Cardiac muscle cell (in vitro differentiated cells and primary cell): ENCODE results near the gene GLCCI1. TPM values are rescaled to one million over a fixed set of nuclear protein-coding genes. Genes with fewer than 3 reads are reported as not detected.

Experiments
- DNase-seq, 2 donors: peaks; one replicate each; pipeline versions ENCODE4 v3.0.0 to v3.0.0-alpha.2; 2010 to 2017; ENCODE audit warnings: low read depth in 1 of 2, low spot score in 1 of 2
- H3K27ac ChIP-seq: fragments of 200-600 bp; sonication (generic); 2 replicates; pipeline ENCODE4 v1.5.1; 2016
- H3K27me3 ChIP-seq: fragments of 200-600 bp; sonication (generic); 2 replicates; pipeline ENCODE4 v1.6.0; 2016; ENCODE audit warnings: control low read depth
- H3K36me3 ChIP-seq: fragments of 200-600 bp; sonication (generic); 2 replicates; pipeline ENCODE4 v1.5.1; 2016; ENCODE audit warnings: control low read depth
- H3K4me1 ChIP-seq: fragments of 200-600 bp; sonication (generic); 2 replicates; pipeline ENCODE4 v1.8.1; 2017; ENCODE audit warnings: low read depth, mild to moderate bottlenecking, mixed run types
- H3K4me3 ChIP-seq: fragments of 200-600 bp; sonication (generic); 2 replicates; pipeline ENCODE4 v1.5.1; 2016; ENCODE audit warnings: mild to moderate bottlenecking
- H3K9me3 ChIP-seq: fragments of 200-600 bp; sonication (generic); 2 replicates; pipeline ENCODE4 v1.5.1; 2017; ENCODE audit warnings: low read depth, mild to moderate bottlenecking, control low read depth
- polyA plus RNA-seq: library from polyadenylated mRNA; unstranded; fragments of >200 nt; fragmentation: Nextera tagmentation; extraction: Ambion mirVana; gene quantifications from 2 replicates; pipeline ENCODE4 v1.2.1, GENCODE V29; 2016
- total RNA-seq: library from RNA; depleted of rRNA; stranded (reverse); fragments of >200 nt; gene quantifications from 2 replicates; pipeline ENCODE4 v1.2.3, GENCODE V29; 2016
- TF ChIP-seq, protein P1 (sequence below): IDR thresholded peaks from 2 replicates; pipeline ENCODE4 v1.5.1; 2012; ENCODE audit warnings: low read depth, mild to moderate bottlenecking, low read length

The GLCCI1 gene
- total RNA-seq (4.1 and 8.6 TPM in 2 replicates), polyA plus RNA-seq (16.4 and 29.1 TPM in 2 replicates)

GRCh38 chr7:7968544-7969305 is at the start of gene GLCCI1:
Gene GLCCI1, plus strand, starts transcription at chr7:7968796. Its CDS starts 555 bp downstream, at chr7:7969351.
- Histone ChIP-seq H3K4me3 (peak within 1 kb of the TSS; percentile 69), H3K4me1 (peaks cover 14% of the 10 kb centered on the region), H3K36me3 (no peaks in the 10 kb centered on the region), H3K9me3 (no peaks in the 10 kb centered on the region), H3K27me3 (no peaks in the 10 kb centered on the region), H3K27ac (peak within 1 kb of the TSS; percentile 84)
- peak; percentile 96 to 98 for DNase-seq
- TF ChIP-seq, protein P1, sequence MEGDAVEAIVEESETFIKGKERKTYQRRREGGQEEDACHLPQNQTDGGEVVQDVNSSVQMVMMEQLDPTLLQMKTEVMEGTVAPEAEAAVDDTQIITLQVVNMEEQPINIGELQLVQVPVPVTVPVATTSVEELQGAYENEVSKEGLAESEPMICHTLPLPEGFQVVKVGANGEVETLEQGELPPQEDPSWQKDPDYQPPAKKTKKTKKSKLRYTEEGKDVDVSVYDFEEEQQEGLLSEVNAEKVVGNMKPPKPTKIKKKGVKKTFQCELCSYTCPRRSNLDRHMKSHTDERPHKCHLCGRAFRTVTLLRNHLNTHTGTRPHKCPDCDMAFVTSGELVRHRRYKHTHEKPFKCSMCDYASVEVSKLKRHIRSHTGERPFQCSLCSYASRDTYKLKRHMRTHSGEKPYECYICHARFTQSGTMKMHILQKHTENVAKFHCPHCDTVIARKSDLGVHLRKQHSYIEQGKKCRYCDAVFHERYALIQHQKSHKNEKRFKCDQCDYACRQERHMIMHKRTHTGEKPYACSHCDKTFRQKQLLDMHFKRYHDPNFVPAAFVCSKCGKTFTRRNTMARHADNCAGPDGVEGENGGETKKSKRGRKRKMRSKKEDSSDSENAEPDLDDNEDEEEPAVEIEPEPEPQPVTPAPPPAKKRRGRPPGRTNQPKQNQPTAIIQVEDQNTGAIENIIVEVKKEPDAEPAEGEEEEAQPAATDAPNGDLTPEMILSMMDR: no peak

DNA sequence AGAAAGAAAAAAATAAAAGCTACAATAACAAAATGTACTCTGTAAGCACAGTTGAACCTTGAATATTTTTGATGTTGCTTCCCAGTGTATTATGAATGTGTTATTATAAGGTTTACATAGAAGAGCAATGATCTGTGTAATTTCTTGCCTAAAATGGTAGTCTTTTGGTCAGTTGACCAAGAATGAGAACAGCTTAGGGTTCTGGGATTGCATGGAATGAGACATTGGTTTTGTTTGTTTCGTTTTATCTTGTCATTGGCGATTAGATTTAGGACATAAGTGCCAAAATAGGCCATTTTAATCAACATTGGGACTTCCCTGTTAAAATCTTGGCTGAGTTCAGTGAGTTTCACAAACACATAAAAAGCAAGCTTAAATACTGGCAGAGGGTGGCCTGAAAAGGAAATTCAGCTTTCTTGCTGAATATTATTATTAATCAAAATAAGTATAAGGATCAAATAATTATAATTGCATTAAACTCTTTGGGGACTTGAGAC is 49.1 kb upstream of the GLCCI1 start:
- TF ChIP-seq, protein P1: no peak
- Histone ChIP-seq H3K4me1 (no peaks in the 10 kb centered on the region), H3K27me3 (no peaks in the 10 kb centered on the region), H3K9me3 (no peaks in the 10 kb centered on the region), H3K4me3 (no peak overlapping the region), H3K36me3 (no peaks in the 10 kb centered on the region), H3K27ac (no peak overlapping the region)
- no peak for DNase-seq

GRCh38 chr7:7920056-7920455 is 48.5 kb upstream of the GLCCI1 start:
- TF ChIP-seq, protein P1: no peak
- H3K9me3 ChIP-seq: no peaks in the 10 kb centered on the region
- no peak for DNase-seq
- no peaks in the 10 kb centered on the region for H3K4me1 ChIP-seq
- H3K27me3 ChIP-seq: no peaks in the 10 kb centered on the region
- no peaks in the 10 kb centered on the region for H3K36me3 ChIP-seq
- H3K4me3 ChIP-seq: no peak overlapping the region
- no peak overlapping the region for H3K27ac ChIP-seq

DNA sequence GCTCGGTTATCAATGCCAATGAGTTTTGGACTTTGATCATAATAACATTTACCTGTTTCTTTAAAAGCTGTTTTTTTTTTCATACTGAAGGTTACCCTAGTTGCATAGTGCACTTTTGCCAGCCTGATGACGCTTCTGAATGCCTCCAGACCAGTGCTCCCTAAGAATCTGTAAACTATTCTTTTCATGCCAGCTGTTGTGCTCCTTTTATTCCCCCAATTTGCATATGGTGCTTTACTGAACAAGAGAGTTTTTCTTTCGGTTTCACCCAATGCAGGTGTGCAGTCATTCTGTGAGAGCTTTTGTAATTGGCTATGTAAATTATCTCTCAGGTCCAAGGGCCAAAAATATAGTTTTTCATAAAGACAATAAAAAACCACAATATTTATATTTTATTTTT is 48.1 kb upstream of the GLCCI1 start:
- Histone ChIP-seq H3K9me3 (no peaks in the 10 kb centered on the region), H3K4me1 (no peaks in the 10 kb centered on the region), H3K36me3 (no peaks in the 10 kb centered on the region), H3K4me3 (no peak overlapping the region), H3K27ac (no peak overlapping the region), H3K27me3 (no peaks in the 10 kb centered on the region)
- no peak for DNase-seq
- TF ChIP-seq, protein P1: no peak

- TF ChIP-seq, protein P1: no peak
- H3K27me3 ChIP-seq: no peaks in the 10 kb centered on the region
- no peaks in the 10 kb centered on the region for H3K4me1 ChIP-seq
- no peak overlapping the region for H3K27ac ChIP-seq
- no peaks in the 10 kb centered on the region for H3K9me3 ChIP-seq
- H3K4me3 ChIP-seq: no peak overlapping the region
- DNase-seq: no peak
- H3K36me3 ChIP-seq: no peaks in the 10 kb centered on the region
Measured at GRCh38 chr7:7921830-7922229, 46.8 kb upstream of the GLCCI1 start.
